Activated T-helper 17 cell treated with anti-CD3 and anti-CD28 coated beads, Interleukin-2, amount 50 U/mL, for 72 hours (primary cell): ENCODE measurements around the gene OTOP1. TPM values are rescaled to one million over a fixed set of nuclear protein-coding genes. Genes with fewer than 3 reads are reported as not detected.
"Not testable (repeated sequence)": the region's sequence is repeated elsewhere in the genome, so short reads cannot be mapped to it uniquely, and the experiment has no call there.

Experiments
- ATAC-seq: fragments of 150-1000 bp; cut with Tn5 transposase; replicated peaks from 2 replicates; pipeline ENCODE4 v1.10.0; 2021; ENCODE audit warnings: mild to moderate bottlenecking, moderate library complexity
- H3K27ac Mint-ChIP-seq: one replicate; pipeline ENCODE4 v1.8.0; 2022; ENCODE audit warnings: mixed read lengths
- H3K27me3 Mint-ChIP-seq: one replicate; pipeline ENCODE4 v1.8.0; 2022; ENCODE audit warnings: mixed read lengths
- H3K36me3 Mint-ChIP-seq: one replicate; pipeline ENCODE4 v1.8.0; 2022; ENCODE audit warnings: low read depth, mild to moderate bottlenecking, mixed read lengths
- H3K4me1 Mint-ChIP-seq: one replicate; pipeline ENCODE4 v1.8.0; 2022; ENCODE audit warnings: mixed read lengths
- H3K4me3 Mint-ChIP-seq: one replicate; pipeline ENCODE4 v1.8.0; 2022; ENCODE audit warnings: mild to moderate bottlenecking, mixed read lengths
- H3K9me3 Mint-ChIP-seq: one replicate; pipeline ENCODE4 v1.8.0; 2022; ENCODE audit warnings: mixed read lengths
- total RNA-seq, 2 donors: library from RNA; stranded (reverse); gene quantifications; one replicate each; pipeline ENCODE4 v1.2.3, GENCODE V29; 2022

Gene OTOP1, protein sequence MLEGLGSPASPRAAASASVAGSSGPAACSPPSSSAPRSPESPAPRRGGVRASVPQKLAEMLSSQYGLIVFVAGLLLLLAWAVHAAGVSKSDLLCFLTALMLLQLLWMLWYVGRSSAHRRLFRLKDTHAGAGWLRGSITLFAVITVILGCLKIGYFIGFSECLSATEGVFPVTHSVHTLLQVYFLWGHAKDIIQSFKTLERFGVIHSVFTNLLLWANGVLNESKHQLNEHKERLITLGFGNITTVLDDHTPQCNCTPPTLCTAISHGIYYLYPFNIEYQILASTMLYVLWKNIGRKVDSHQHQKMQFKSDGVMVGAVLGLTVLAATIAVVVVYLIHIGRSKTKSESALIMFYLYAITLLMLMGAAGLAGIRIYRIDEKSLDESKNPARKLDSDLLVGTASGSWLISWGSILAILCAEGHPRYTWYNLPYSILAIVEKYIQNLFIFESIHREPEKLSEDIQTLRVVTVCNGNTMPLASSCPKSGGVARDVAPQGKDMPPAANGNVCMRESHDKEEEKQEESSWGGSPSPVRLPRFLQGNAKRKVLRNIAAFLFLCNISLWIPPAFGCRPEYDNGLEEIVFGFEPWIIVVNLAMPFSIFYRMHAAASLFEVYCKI
- total RNA-seq, result not detected

DNA sequence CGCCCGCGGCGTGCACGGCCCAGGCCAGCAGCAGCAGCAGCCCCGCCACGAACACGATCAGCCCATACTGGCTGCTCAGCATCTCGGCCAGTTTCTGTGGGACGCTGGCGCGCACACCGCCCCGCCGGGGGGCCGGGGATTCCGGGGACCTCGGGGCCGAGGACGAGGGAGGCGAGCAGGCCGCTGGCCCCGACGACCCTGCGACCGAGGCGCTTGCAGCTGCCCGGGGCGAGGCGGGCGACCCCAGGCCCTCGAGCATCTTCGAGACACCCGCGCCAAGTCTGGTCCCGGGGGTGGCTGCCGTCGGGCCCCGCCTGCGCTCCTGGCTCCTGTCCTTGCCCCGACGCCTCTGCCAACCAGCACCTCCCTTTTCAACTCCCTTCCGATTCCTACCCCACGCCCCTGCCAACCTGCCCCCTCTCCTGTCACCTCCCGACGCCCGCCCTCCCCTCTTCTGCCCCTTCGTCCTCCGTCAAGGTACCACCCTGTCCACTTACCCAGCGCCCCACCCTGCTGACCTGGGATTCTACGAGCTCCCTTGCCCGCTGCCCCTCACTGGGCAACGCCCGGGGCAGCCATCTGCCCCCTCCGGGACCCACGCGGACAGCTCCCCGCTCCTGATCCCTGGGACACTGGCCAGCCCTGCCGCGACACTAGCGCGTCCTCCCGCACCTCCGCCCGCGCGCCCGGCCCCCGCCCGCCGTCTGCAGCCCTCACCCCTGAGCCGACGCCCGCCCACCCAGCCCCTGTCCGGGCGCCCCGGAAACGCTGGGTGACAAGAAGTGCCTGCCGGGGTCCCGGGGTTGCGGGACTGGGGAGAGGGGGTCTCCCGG is at the start of gene OTOP1:
OTOP1 (minus strand) TSS at position 324 of the 833 bp plus-strand sequence; CDS start at position 259, 65 bp downstream.
- Mint-ChIP-seq H3K4me1 (peaks cover 7% of the 10 kb centered on the region), H3K36me3 (peaks cover 8% of the 10 kb centered on the region), H3K27me3 (peaks cover 48% of the 10 kb centered on the region), H3K4me3 (peak within 1 kb of the TSS; percentile 26), H3K9me3 (no peaks in the 10 kb centered on the region), H3K27ac (no peak within 1 kb of the TSS)
- ATAC-seq, result no peak

DNA sequence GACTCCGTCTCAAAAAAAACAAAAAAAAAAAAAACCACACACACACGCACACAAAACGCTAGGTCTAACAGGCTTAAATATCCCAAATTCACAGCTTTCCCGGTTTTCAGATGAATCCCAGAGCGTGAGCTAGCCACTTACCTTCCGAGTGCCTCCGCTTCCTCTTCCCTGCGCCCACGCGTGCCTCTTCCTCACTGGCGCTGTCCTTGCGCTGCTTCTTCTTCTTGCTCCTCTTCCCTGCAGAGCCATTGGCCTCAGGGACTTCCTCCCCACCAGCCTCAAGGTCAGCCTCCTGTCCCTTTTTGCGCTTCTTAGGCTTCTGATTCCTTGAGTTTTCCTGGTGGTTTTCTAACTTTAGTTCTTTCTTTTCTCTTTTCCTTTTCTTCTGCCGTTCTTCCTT is 47.5 kb upstream of the OTOP1 start:
- peaks cover 10% of the 10 kb centered on the region for H3K4me1 Mint-ChIP-seq
- ATAC-seq, result no peak
- peaks cover 100% of the 10 kb centered on the region for H3K36me3 Mint-ChIP-seq
- H3K9me3 Mint-ChIP-seq, result no peaks in the 10 kb centered on the region
- no peak overlapping the region for H3K4me3 Mint-ChIP-seq
- no peak overlapping the region for H3K27ac Mint-ChIP-seq
- H3K27me3 Mint-ChIP-seq, result no peaks in the 10 kb centered on the region

DNA sequence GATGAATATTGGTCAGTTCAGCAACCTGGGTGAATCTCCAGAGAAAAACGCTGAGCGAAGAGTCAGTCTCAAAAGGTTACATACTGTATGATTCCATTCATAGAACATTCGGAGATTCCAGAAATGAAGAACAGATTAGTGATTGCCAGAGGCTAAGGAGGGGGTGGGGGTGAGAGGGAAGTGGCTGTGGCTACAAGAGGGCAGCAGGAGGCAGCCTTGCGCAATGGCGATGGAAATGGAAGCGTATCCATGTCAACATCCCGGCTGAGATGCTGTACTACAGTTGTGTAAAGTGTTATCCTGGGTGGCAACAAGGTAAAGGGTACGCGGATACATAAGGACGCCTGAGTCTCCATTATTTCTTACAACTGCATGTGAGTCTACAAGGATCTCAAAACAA is 45.2 kb upstream of the OTOP1 start:
- Mint-ChIP-seq H3K4me3 (no peak overlapping the region), H3K27ac (peak overlapping the region; percentile 13), H3K4me1 (peaks cover 16% of the 10 kb centered on the region), H3K9me3 (no peaks in the 10 kb centered on the region), H3K27me3 (no peaks in the 10 kb centered on the region), H3K36me3 (peaks cover 98% of the 10 kb centered on the region)
- no peak for ATAC-seq

DNA sequence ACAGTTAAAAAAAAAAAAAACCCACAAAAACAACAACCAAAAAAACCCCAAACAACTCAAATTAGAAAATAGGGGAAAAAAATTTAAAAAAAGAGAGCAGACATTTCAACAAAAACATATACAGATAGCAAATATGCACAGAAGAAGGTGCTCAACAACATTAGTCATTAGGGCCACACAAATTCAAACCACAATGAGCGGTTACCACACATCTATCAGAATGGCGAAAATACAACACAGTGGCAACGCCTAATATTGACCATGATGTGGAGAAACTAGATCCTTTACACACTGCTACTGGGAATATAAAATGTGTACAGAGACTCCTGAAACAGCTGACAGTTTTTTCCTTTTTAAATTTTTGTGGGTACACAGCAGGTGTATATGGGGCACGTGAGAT is 43.8 kb upstream of the OTOP1 start:
- ATAC-seq, result peak; percentile 50
- H3K4me1 Mint-ChIP-seq, result peaks cover 16% of the 10 kb centered on the region
- no peak overlapping the region for H3K4me3 Mint-ChIP-seq
- H3K36me3 Mint-ChIP-seq, result peaks cover 87% of the 10 kb centered on the region
- H3K9me3 Mint-ChIP-seq, result no peaks in the 10 kb centered on the region
- peak overlapping the region; percentile 83 for H3K27ac Mint-ChIP-seq
- no peaks in the 10 kb centered on the region for H3K27me3 Mint-ChIP-seq

DNA sequence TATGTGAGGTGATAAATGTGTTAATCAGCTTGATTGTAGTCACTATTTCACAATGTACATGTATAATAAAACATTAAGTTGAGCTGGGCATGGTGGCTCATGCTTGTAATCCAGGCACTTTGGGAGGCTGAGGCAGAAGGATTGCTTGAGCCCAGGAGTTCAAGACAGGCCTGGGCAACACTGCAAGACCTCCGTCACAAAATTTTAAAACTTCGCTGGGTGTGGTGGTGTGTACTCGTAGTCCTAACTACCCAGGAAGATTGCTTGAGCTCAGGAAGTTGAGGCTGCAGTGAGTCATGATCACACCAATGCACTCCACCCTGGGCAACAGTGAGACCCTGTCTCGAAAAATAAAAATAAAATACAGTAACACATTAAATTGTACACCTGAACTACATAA is 43.1 kb upstream of the OTOP1 start:
- Mint-ChIP-seq H3K4me1 (peaks cover 16% of the 10 kb centered on the region), H3K27me3 (no peaks in the 10 kb centered on the region), H3K36me3 (peaks cover 80% of the 10 kb centered on the region), H3K4me3 (peak overlapping the region; percentile 49), H3K27ac (peak overlapping the region; percentile 84), H3K9me3 (no peaks in the 10 kb centered on the region)
- ATAC-seq, result peak; percentile 80

DNA sequence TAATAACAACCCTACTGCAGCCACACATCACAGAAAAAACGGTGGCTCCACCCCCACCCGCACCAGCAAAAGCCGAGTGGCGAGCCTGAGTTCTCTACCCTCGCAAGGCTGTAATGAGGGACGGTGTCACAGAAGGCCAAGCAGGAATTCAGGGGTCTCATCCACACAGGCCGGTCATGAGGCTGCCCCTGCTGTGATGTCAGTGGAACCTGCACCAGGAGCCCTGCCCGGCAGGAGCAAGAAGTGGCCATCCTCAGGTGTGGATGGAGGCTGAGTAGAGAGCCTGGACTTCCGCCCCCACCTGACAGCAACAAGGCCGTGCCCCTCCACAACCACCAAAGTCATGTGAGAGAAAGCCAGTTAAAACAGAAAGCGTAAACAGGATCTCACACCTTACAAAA is 42.6 kb upstream of the OTOP1 start:
- Mint-ChIP-seq H3K4me3 (peak overlapping the region; percentile 49), H3K36me3 (peaks cover 75% of the 10 kb centered on the region), H3K27ac (peak overlapping the region; percentile 84), H3K9me3 (no peaks in the 10 kb centered on the region), H3K27me3 (no peaks in the 10 kb centered on the region), H3K4me1 (peaks cover 12% of the 10 kb centered on the region)
- peak; percentile 39 for ATAC-seq

DNA sequence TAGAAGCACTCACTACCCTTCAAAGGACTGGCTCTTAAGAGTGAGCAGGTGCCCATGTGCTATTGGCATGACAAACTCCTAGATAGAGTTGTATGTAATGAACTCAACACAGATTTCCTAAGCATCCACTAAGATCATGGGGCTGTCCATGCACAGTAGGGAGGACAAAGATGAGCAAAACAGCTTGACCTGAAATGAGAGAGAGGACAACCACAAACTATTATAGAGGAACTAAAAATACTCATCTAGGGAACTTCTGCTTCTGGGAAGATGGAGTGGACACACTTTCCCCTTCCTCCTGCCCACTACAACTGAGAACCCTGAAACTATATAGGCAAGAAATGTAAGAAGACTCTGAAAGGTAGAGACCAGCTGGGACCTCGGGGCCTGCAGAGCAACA is 42.0 kb upstream of the OTOP1 start:
- H3K27ac Mint-ChIP-seq, result peak overlapping the region; percentile 84
- peaks cover 69% of the 10 kb centered on the region for H3K36me3 Mint-ChIP-seq
- peak overlapping the region; percentile 49 for H3K4me3 Mint-ChIP-seq
- H3K4me1 Mint-ChIP-seq, result peaks cover 10% of the 10 kb centered on the region
- no peaks in the 10 kb centered on the region for H3K9me3 Mint-ChIP-seq
- H3K27me3 Mint-ChIP-seq, result no peaks in the 10 kb centered on the region
- ATAC-seq, result no peak

DNA sequence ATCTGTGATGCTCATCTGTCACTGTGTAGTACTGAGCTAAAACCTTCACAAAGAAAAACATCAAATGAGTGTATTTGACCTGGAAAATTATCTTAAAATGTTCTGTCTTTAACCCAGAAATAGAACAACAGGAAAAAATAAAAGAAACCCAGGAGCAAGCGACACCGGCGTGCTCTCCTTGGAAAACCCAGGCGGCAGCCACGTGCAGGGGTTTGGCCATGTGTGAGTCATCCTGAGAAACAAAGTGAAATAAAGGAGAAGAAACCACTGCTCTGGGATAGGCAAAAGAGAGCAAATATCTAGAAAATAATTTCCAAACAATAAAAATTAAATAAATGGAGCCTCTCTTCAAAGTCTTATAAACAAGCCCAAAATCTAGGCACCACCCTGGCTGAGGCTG is 41.3 kb upstream of the OTOP1 start:
- Mint-ChIP-seq H3K27ac (no peak overlapping the region), H3K9me3 (no peaks in the 10 kb centered on the region), H3K36me3 (peaks cover 61% of the 10 kb centered on the region), H3K27me3 (no peaks in the 10 kb centered on the region), H3K4me1 (peaks cover 10% of the 10 kb centered on the region), H3K4me3 (no peak overlapping the region)
- no peak for ATAC-seq

DNA sequence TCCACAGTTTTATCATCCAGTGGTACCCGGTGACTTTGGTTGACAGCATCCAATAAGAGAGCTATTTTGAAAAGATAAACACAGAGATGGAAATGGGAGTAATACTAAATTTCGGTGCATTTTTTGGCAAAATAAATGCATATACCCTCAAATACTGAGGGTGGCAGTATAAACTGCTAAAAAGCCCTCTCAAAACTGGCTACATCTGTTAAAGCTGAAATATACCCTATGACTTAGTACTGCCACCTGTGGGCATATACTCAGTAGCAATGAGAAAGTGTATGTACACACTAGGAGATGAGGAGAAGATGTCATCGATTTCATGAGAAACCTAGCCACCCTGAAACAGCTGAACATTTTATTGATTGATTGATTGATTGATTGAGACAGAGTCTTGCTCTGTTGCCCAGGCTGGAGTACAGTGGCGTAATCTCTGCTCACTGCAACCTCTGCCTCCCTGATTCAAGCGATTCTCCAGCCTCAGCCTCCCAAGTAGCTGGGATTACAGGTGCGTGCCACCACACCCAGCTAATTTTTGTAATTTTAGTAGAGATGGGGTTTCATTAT is 33.5 kb upstream of the OTOP1 start:
- no peak overlapping the region for H3K27ac Mint-ChIP-seq
- no peaks in the 10 kb centered on the region for H3K9me3 Mint-ChIP-seq
- no peaks in the 10 kb centered on the region for H3K27me3 Mint-ChIP-seq
- peak; percentile 74 for ATAC-seq
- no peaks in the 10 kb centered on the region for H3K4me1 Mint-ChIP-seq
- no peaks in the 10 kb centered on the region for H3K36me3 Mint-ChIP-seq
- no peak overlapping the region for H3K4me3 Mint-ChIP-seq

DNA sequence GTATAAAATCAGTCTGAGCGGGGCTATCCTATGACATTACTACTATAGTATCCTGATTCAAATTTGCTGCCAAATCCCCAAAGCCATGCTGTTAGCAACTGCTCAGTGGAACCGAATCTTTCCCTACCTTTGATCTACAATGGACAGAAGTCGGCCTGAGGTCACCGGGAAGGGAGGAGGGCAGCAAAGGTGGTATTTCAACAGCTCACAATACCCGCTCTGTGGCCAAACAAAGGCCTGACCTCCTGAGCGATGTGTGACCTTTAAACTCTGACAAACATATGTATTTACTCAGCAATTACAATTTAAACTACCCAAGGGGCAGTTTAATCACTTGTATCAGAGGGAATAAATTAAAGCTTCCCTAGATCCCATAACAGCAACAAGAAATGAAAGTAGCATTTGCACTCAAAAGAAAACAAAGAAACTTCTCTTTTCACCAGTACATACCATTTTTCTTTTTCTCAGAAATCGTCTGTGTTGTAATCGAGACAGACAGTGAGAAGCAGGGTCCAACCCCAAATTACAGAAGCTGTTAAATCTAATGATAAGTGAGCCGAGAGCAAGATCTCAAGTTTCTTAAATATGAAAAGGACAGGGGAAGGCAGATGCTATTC is 32.9 kb upstream of the OTOP1 start:
- Mint-ChIP-seq H3K27ac (no peak overlapping the region), H3K27me3 (no peaks in the 10 kb centered on the region), H3K36me3 (no peaks in the 10 kb centered on the region), H3K9me3 (no peaks in the 10 kb centered on the region), H3K4me3 (no peak overlapping the region), H3K4me1 (no peaks in the 10 kb centered on the region)
- no peak for ATAC-seq

DNA sequence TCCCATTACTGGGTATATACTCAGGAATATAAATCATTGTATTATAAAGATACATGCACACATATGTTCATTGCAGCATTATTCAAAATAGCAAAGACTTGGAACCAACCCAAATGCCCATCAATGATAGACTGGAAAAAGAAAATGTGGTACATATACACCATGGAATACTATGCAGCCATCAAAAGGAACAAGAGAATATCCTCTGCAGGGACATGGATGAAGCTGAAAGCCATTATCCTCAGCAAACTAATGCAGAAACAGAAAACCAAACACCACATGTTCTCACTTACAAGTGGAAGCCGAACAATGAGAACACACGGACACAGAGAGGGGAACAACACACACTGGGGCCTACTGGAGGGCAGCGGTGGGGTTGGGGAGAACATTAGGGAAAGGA is 31.0 kb upstream of the OTOP1 start:
- H3K27me3 Mint-ChIP-seq, H3K9me3 Mint-ChIP-seq, ATAC-seq, H3K27ac Mint-ChIP-seq, H3K4me1 Mint-ChIP-seq, H3K36me3 Mint-ChIP-seq, H3K4me3 Mint-ChIP-seq: not testable (repeated sequence)

DNA sequence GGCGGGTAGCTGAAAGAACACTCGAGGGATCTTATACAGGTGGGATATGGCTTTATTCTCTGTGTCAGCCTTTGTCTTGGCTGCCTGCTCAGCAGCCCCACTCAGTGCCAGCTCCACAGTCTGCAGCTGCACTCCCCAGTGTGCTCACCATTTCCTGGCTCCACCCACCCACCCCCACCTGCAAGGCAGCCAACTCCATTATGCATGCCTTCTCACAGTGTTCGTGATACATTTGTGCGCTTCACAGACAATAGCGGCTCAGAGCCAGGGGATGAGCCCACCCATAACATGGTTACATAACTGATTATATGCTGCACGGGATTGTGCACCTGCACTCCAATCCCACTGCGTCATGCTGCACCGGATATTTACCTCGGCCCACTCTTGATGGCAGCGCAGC is 30.1 kb upstream of the OTOP1 start:
- H3K36me3 Mint-ChIP-seq, result no peaks in the 10 kb centered on the region
- H3K27me3 Mint-ChIP-seq, result no peaks in the 10 kb centered on the region
- H3K4me3 Mint-ChIP-seq, result no peak overlapping the region
- no peak overlapping the region for H3K27ac Mint-ChIP-seq
- ATAC-seq, result no peak
- H3K4me1 Mint-ChIP-seq, result no peaks in the 10 kb centered on the region
- no peaks in the 10 kb centered on the region for H3K9me3 Mint-ChIP-seq

DNA sequence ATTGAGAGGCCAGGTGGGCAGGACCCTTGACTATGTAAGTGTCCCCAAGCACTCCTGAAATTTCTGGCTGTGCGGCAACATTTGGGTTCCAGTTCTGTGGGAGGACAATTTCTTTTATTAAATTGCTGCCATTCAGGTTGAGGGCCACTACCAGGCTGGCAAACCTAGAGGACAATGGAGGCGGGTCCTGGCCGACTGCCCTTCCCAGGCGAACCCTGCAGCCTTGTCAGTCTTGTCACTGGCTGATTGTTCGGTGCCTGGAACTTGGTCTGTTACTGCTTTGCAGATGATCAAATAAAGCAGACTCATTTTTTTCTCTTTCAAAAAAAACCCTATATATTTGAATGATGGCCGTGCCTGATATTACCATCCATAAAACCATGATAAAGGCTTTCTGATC is 27.9 kb upstream of the OTOP1 start:
- H3K9me3 Mint-ChIP-seq, result no peaks in the 10 kb centered on the region
- no peak overlapping the region for H3K27ac Mint-ChIP-seq
- no peak overlapping the region for H3K4me3 Mint-ChIP-seq
- no peaks in the 10 kb centered on the region for H3K4me1 Mint-ChIP-seq
- no peak for ATAC-seq
- no peaks in the 10 kb centered on the region for H3K36me3 Mint-ChIP-seq
- no peaks in the 10 kb centered on the region for H3K27me3 Mint-ChIP-seq

DNA sequence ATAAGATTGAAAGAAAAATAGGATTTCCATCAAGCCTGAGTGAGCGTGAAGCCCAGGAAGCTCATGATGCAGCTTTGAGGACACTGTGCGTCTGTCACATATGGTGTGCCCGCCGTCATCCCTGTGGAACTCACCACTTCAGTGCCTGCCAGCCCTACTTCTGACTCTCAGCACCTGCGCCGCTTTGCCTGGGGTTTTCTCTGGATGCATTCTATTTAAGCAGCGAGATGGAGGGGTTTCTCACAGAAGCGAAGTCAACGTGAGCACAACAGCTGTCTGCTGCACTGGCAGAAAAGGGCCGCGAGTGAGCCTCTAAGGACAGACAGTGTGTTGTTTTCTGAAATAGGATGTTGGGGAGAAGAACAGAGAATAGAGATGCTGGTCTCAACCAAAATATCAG is 27.5 kb upstream of the OTOP1 start:
- Mint-ChIP-seq H3K4me1 (peaks cover under 1% of the 10 kb centered on the region), H3K4me3 (no peak overlapping the region), H3K36me3 (no peaks in the 10 kb centered on the region), H3K9me3 (no peaks in the 10 kb centered on the region), H3K27ac (no peak overlapping the region), H3K27me3 (no peaks in the 10 kb centered on the region)
- no peak for ATAC-seq
